NCI-H128 (cell line): ENCODE measurements around the gene OXCT1.
A peak's percentile ranks its signal among the peaks of the same experiment; 100 is the strongest.

ENCODE experiments used
- DNase-seq: peaks from one replicate; lab custom pipeline; 2025; ENCODE audit not compliant: unreplicated experiment; lab: John Stamatoyannopoulos, UW

Gene OXCT1

DNA sequence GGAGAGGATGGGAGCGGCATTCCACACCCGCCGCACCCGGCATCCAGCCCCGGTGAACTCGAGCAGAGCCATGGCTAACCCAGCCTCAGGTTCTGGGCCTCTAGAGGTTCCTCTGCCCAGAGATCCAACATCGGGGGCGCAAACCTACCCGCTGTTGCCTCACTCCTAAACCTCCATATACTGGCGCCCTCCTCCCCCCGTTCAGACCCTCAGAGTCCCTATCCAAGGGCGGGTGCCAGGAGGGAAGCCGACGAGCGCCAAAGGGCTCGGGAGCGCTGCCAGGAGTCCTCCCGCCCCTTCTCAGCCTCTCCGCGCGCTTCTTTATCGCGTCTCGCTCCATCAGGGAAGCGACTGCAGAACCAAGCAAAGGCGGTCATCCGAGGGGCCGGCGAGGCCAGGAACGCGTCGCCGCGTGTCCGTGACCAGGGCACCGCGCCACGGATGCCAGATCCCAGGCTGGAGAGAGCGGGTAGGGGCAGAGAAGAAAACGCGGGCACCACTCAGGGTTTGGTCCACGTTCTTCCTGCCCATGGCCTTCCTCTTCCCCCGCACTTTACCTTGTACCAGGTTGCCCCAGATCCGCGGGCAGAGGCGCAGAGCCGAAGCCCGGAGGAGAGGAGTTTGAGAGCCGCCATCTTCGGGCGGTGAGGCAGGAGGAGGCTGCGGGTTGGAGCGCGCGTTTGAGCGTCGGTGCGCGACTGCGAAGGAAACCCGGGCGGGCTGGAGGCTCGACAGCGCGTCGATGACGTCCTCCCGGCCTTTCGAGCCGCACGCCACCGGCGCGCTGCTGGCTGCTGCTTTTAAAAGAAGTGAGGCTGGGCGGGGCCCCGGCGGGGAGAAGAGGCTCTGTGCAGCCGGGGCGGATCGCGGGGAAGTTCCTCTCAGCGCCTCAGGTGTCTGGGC is at the start of gene OXCT1:
Gene OXCT1, minus strand, starts transcription at position 702 of the 903 bp plus-strand sequence. Its CDS starts 67 bp downstream, at position 635.
- DNase-seq, result peak; percentile 84

DNA sequence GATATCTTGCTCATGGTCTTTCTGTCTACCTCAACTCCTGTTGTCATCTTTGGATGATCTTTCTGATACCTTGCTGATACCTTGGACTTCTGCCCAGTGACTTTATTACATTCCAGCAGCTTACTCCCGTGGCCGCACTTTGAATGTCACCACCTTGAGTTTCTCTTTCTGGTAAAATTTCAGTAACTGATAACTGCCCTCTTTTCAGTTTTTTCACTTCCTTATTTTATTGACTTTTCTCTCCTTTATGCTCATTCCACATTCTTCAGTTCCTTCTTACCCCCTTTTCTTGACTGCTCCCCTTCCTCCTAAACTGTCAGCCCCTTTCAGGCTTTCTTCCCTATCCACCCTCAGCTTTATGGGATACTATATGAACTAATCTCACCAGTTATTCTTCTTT is 47.9 kb upstream of the OXCT1 start:
- DNase-seq, result no peak

DNA sequence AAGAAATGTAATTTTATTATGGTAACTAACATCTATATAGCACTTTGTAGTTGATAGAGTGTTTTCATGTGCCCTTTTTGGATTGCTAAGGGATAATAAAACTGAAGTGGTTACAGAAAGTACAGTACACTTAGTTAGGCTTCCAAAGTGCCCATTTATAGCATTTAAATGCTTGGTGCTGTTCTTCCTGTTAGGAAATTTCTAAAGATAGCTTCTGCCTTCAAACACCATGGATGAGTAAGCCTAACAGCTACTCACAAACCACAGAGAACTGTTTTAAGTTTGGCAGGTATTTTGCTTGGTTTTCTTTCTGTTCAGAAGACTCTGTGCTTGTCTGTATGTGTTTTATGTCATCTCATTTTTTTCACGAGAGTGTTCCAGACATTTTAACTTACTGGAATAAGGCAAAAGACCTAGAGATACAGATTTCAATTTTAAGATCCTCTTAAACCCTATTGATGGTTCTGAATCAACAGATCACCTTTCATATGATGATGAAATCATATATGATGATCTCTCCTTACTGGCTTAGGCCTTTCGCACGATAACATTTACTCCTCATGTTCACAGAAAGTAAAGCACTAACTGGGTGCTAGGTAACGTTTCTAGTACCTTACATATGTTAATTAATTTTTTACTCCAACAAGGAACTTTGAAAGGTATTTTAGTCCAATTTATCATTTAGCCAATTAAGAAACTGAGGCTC is 38.3 kb upstream of the OXCT1 start:
- no peak for DNase-seq

DNA sequence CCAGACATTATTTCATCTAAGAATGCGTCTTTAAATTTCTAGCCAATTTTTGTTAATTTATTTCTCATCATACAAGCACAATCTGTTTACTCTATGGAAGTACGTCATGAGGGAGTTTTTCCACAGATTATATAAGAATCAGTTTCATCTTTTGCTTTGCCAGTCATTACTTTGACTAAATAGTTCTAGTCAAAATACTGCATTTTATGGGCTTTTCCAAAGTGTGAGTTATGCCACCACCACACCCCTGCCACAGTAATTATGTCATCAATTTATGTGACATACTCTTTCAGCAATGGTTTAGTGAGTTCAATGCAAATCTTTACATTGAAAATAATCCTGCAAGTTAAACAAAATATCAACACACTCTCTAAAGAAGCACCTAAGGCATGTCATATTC is 35.9 kb upstream of the OXCT1 start:
- no peak for DNase-seq

DNA sequence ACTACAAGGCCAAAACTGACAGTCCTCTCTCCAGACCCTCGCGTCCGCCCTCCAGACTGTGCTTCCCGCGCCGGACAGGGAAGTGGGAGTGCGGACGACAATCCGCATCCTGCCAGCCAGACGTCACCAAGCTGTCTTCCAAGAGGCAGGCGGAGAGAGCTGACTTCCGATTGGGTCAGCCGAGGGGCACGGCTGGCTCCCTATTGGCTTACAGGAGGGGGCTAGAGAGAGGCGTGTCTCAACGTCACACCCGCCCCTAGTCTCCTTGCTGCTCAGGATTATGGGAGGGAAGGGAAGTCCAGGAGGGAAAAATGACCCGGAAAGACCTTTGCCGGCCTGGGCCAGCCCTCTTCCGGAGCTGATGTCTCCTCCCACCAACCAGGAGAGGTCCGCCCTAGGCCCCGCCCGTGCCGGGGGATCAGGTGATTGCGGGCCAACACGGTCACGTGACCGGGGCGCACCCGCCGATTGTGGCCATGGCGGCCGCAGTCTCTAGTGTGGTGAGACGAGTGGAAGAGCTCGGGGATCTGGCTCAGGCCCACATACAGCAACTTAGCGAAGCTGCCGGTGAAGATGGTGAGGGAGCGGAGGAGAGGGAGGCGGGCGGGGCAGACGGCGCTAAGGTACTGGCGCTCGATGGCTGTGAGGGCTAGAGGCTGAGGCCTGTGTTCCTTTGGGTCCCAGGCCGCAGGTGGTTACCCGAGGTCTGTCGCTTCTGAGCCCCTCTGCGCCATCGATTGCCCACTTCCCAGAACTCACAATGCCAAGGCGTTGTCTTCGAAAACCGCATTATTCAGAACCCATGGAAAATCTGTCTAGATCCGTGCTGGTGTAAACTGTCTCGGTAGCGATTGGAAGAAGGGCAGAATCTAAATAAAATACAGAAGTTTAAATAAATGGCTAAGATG is 33.9 kb upstream of the OXCT1 start, which contains the start of gene RIMOC1:
Gene RIMOC1, plus strand, starts transcription at position 453 of the 908 bp plus-strand sequence. Its CDS starts 24 bp downstream, at position 477.
- peak; percentile 98 for DNase-seq

- no peak for DNase-seq
These were observed 33.2 kb upstream of the OXCT1 start for GRCh38 chr5:41903382-41903891.

- no peak for DNase-seq
These were observed 26.0 kb upstream of the OXCT1 start for GRCh38 chr5:41896230-41896629.

DNA sequence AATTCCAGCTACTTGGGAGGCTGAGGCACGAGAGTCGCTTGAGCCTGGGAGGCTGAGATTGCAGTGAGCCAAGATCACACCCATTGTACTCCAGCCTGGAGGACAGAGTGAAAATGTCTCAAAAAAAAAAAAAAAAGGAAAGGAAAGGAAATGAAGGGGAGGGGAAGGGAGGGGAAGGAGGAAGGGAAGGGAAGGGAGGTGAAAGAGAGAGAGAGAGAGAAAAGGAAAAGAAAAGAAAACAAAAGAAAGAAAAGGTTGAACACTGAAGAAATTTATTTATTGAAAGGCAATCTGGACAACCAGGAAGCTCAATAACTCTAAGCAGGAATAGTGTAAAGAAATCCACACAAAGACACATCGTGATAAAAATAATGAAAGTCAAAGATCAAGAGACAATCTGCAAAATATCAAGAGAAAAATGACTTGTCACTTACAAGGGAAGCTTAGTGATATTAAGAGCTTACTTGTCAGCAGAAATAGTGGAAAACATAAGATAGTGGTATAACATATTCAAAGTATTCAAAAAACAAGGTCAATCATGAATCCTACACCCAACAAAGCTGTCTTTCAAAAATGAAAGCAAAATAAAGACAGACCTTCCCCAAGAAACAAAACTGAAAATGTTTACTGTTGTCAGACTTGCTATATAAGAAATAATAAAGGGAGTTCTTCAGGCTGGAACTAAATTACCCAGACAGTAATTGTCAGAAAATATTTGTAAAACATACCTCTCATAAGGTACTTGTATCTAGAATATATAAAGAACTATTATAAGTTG is 23.0 kb upstream of the OXCT1 start:
- DNase-seq, result no peak

DNA sequence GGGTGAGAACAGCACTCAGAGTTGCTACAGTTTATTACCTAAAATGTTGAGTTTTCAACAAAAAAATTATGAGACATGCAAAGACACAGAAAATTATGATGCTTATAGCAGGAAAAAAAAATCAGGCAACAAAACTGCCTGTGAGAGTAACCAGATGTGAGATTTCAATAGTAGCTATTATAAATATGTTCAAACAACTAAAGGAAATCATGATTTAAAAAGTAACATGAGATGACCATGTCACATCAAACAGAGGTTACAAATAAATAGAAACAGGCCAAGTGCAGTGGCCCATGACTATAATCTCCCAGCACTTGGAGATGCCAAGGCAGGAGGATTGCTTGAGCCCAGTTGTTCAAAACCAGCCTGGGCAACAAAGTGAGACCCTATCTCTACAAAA is 21.8 kb upstream of the OXCT1 start:
- DNase-seq, result no peak

- DNase-seq, result no peak
These were observed 21.0 kb upstream of the OXCT1 start for GRCh38 chr5:41891066-41891707.

GRCh38 chr5:41885286-41885685 is 15.1 kb upstream of the OXCT1 start:
- DNase-seq, result no peak

DNA sequence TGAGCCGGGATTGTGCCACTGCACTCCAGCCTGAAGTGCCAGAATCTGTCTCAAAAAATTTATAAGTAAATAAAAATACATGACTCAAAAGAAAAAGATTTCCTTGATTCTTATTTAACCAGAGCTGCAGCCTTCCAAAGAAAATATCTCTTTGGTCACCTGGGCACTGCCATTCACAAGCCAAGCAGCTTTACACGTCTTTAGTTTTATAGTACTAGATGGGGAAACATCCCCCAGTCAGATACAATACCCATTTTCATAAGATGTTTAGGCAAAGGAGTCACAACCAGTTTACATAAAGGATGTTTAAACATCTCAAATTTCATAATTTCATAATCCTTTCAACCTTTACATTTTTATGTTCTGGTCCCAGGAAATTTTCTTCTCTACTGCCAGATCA is 13.7 kb upstream of the OXCT1 start:
- no peak for DNase-seq

DNA sequence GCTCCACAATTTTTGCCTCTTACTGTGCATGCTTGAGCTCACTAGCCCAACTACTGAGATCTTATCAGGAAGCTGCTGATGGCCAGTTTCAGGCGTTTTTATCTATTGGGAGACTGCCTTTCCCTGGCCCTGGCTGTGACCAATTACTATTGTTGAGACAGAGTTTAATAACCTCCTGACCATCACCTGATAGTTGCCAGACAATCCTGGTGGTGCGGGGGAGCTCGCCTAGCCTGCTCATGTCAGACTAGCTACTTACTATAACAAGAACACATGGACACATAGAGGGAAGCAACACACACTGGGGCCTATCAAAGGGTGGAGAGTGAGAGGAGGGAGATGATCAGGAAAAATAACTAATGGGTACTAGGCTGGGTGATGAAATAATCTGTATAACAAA is 13.0 kb upstream of the OXCT1 start:
- no peak for DNase-seq

GRCh38 chr5:41882765-41883164 is 12.5 kb upstream of the OXCT1 start:
- no peak for DNase-seq

DNA sequence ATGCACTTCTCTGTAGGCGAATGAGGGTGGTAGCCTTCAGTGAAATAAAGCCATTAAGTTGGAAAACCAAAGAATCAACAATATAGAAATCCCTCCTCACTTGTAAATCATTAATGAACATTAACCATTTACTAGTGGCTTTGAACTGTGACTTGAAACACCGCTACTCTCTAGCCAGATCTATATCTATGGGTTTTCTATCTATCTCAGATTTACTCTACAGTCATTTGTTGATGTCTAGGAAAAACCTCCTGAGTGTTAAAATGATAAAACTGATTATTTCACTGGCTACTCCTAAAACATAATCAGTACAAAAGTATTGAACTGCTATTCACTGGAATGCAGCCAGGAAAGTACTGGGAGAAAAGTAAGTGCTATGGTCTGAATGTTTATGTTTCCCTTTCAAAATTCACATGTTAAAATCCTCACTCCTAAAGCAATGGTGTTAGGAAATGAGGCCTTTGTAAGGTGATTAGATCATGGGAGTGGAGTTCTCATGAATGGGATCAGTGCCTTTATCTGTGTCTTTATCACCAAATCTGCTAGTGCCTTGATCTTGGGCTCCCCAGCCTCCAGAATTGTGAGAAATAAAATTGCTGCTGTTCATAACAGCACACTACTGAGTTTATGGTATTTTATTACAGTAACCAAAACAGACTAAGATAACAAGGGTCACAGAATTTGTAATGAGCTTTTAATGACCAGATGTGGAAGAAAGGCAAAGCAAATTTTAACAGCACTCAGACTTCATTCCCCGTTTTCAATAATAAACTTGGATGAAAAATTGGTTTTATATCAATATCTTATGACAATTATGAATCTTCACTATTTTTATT is 8.6 kb upstream of the OXCT1 start:
- DNase-seq, result no peak

GRCh38 chr5:41878173-41878572 is 7.9 kb upstream of the OXCT1 start:
- no peak for DNase-seq

- DNase-seq, result no peak
These were observed 7.2 kb upstream of the OXCT1 start for GRCh38 chr5:41877408-41877807.

DNA sequence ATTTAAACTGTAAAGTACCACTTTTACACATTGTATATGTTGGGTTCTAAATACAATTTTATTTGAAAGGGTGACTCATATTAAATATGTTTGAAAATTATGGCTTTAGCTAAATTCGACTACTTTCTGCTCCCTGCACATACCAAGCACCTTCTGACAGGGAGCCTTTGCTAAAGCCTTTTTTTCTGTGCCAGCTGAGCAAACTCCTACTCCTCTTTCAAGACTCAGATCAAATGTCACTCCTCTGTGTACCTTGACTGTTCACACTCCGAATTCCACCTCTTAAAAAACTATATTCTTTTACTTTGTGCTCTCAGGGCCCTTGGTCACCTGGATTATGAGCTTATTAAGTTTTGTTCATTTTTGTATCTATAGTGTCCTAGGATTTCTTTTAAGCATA is 6.5 kb upstream of the OXCT1 start:
- DNase-seq, result no peak

DNA sequence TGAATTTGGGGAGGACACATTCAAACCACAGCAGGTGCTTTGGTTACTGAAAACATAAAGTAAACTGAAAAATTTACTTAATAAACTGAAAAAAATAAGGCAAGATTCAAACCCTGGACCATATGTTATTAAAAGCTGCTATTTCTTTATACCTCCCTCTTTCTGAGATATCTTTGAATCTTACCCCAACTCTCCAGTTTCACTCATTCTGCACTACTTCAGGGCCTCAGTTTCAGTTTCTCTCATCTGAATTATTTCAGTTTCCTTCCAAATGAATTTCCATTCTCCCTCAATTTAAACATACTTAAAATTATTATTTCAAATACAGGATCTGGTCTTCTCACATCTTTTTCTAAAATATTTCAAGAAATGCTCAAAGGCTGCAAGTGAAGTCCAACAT is 4.9 kb upstream of the OXCT1 start:
- DNase-seq, result no peak
